ENCODE measurements around the gene DUSP22. TPM values are rescaled to one million over a fixed set of nuclear protein-coding genes. Genes with fewer than 3 reads are reported as not detected.
"Not testable (repeated sequence)": the region's sequence is repeated elsewhere in the genome, so short reads cannot be mapped to it uniquely, and the experiment has no call there.

The DUSP22 gene
- total RNA-seq, 2 donors from 2014 or later: 13.8 to 34.8 TPM

DNA sequence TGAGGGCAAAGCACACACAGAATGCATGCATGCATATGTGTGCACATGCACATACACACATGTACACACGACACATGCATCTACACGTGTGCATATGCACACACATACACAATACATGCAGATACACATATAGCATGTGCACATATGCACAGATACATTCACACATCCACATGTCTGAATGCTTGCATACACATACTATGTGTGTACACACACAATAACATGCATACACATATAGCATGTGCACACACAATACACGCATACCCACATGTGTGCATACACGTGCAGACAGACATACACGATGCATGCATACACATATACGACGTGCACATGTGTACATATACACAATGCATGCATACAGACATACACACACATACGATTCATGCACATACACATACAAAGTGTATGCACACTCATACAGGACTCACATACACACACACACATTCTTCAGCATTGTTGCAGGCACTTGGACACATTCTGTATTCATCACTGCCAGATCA is 75.1 kb downstream of the DUSP22 start:
- Histone ChIP-seq H3K4me1 (no peaks in the 10 kb centered on the region), H3K36me3 (replicated peaks in 1 of 2; ENCODE audit: insufficient read depth in 1 of 2, low read depth in 2 of 2) (no peaks in the 10 kb centered on the region), H3K27me3 (peaks cover 0 to 6% of the 10 kb centered on the region in 2 donors), H3K9me3 (peaks cover 0 to 7% (median 0%) of the 10 kb centered on the region in 3 donors), H3K4me3 (no peak overlapping the region), H3K27ac (no peak overlapping the region)
- intact Hi-C loops (cut with DNase I): no loop called here
- no peak for DNase-seq
- 60 to 68% methylated on average over 8 of the region's 8 CpGs for WGBS, 2 donors
- ATAC-seq: no peak
- TF ChIP-seq, protein P1, sequence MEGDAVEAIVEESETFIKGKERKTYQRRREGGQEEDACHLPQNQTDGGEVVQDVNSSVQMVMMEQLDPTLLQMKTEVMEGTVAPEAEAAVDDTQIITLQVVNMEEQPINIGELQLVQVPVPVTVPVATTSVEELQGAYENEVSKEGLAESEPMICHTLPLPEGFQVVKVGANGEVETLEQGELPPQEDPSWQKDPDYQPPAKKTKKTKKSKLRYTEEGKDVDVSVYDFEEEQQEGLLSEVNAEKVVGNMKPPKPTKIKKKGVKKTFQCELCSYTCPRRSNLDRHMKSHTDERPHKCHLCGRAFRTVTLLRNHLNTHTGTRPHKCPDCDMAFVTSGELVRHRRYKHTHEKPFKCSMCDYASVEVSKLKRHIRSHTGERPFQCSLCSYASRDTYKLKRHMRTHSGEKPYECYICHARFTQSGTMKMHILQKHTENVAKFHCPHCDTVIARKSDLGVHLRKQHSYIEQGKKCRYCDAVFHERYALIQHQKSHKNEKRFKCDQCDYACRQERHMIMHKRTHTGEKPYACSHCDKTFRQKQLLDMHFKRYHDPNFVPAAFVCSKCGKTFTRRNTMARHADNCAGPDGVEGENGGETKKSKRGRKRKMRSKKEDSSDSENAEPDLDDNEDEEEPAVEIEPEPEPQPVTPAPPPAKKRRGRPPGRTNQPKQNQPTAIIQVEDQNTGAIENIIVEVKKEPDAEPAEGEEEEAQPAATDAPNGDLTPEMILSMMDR (IDR thresholded peaks at IDR 0.05): no peak
- TF ChIP-seq POLR2A (IDR thresholded peaks at IDR 0.05): no peak

DNA sequence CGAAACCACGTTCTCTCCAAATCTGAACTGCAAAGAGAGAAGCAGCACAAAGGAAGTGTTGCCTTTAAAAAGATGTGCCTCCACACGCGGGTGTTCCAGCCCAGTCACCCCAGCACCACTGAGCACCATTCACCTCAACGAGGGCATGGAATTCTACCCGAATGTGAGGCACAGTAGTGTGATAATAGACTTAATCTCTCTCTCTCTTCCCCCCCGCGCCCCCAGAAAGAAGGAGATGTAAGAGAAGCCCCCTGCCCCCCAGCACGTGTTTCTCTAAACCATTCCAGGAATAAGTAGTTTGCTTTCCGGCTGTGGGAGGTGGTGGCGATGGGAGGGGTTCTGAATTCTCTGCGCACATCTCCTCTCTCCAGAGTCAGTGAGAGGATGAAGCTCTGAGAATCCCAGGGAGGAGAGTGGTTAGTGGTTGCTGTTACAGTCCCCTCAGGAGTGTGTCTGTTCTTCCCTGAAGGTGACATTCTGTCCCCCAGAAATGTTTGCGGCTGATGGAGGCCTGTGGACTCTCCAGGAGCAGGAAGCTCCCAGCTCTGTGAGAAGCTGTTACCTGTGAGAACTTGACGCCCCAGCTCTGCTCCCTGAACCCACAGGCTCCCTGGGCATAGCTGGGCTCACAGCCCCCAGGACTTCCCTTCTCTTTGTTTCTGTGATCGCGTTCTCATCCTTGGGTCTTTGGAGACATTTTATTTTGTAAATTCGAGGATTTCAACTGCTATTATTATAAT is 75.8 kb downstream of the DUSP22 start:
- no peak for DNase-seq
- no peaks in the 10 kb centered on the region for H3K36me3 ChIP-seq (replicated peaks in 1 of 2; ENCODE audit: insufficient read depth in 1 of 2, low read depth in 2 of 2)
- TF ChIP-seq, protein P1 (IDR thresholded peaks at IDR 0.05): no peak
- no peak for TF ChIP-seq POLR2A (IDR thresholded peaks at IDR 0.05)
- H3K4me1 ChIP-seq: no peaks in the 10 kb centered on the region
- ATAC-seq: no peak
- H3K27me3 ChIP-seq: peaks cover 0 to 6% of the 10 kb centered on the region in 2 donors
- H3K27ac ChIP-seq: no peak overlapping the region
- intact Hi-C loops (cut with DNase I): no loop called here
- peaks cover 0 to 7% (median 0%) of the 10 kb centered on the region in 3 donors for H3K9me3 ChIP-seq
- WGBS, 2 donors: 57 to 58% methylated on average over 17 of the region's 17 CpGs
- no peak overlapping the region for H3K4me3 ChIP-seq

DNA sequence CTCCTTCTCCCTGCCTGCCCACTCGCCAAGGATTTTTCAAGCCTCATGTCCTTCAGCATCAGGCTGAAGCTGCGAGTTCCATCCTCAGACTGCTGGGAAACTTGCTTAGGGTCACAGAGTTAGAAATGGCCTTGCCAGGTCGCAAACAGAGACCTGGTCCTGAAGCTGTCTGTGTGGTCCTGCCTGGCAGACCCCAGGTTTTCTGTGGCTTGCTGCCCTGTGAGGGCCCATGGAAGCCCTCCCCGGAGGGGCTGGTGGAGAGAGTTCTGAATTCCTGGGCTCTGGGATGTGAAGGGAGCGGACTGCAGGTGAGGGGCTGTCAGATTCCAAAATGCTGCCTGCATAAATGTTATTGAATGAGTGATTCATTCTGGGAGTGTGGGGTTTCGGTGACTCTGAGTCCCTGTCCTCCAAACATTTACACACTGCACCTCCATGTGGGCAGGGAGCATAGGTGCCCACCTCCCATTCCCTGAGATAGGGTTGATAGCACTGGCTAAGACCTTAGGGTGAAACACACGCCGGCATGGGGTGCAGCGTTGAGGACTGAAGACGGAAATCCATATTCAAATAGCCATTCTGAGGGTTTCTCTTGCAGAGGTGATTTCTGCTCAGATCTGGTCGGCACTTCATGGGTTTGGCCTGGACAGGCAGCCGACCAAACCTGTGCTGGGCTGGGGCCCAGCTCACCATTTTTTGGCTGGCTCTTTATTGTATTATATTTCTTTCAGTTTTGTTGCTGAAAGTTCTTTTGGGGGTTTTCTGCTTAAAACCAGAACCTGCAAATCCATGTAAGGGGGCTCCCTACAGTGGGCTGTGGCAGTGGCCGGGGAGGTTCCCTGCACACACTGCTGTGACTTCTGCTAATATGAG is 77.5 kb downstream of the DUSP22 start:
- intact Hi-C loops (cut with DNase I): no loop called here
- ATAC-seq: no peak
- DNase-seq: no peak
- Histone ChIP-seq H3K36me3 (replicated peaks in 1 of 2; ENCODE audit: insufficient read depth in 1 of 2, low read depth in 2 of 2) (no peaks in the 10 kb centered on the region), H3K27ac (no peak overlapping the region), H3K9me3 (no peaks in the 10 kb centered on the region), H3K4me1 (no peaks in the 10 kb centered on the region), H3K27me3 (peaks cover 0 to 16% of the 10 kb centered on the region in 2 donors), H3K4me3 (no peak overlapping the region)
- TF ChIP-seq POLR2A (IDR thresholded peaks at IDR 0.05): no peak
- TF ChIP-seq, protein P1 (IDR thresholded peaks at IDR 0.05): no peak
- whole genome bisulfite sequencing, 2 donors: 63 to 67% methylated on average over 13 of the region's 13 CpGs

DNA sequence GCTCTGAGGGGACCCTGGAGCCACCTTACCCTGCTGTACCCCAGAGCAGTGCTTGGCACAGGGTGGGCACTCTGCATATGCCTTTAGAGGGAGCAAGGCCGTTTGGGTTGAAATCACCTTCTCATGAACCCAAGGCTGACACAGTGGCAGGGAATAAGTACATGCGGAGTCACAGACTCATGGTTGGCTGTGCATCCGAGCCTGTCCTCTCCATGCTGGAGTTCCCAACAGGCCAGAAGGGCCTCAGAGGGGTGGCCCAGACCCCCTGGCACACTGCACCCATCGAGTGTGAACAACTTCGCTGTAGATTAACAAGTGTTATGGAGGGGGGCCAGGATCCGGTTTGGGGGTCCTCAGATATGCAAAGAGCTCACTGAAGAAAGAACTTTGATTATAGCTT is 78.3 kb downstream of the DUSP22 start:
- TF ChIP-seq, protein P1 (IDR thresholded peaks at IDR 0.05): no peak
- no peak for TF ChIP-seq POLR2A (IDR thresholded peaks at IDR 0.05)
- DNase-seq: no peak

DNA sequence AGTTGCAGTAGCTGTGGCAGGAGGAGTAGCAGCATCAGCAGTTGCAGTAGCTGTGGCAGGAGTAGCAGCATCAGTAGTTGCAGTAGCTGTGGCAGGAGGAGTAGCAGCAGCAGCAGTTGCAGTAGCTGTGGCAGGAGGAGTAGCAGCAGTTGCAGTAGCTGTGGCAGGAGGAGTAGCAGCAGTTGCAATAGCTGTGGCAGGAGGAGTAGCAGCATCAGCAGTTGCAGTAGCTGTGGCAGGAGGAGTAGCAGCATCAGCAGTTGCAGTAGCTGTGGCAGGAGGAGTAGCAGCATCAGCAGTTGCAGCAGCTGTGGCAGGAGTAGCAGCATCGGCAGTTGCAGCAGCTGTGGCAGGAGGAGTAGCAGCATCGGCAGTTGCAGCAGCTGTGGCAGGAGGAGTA is 79.6 kb downstream of the DUSP22 start:
- H3K27ac ChIP-seq; ATAC-seq; H3K36me3 ChIP-seq (replicated peaks in 1 of 2; ENCODE audit: insufficient read depth in 1 of 2, low read depth in 2 of 2); DNase-seq; H3K4me1 ChIP-seq; H3K4me3 ChIP-seq; intact Hi-C loops (cut with DNase I); H3K9me3 ChIP-seq: not testable (repeated sequence)
- WGBS, 2 donors: 69 to 76% methylated on average over 2 of the region's 2 CpGs
- peaks cover 0 to 16% of the 10 kb centered on the region in 2 donors for H3K27me3 ChIP-seq

More for the DNA sequence above, 78.3 kb downstream of the DUSP22 start:
- peaks cover 0 to 16% of the 10 kb centered on the region in 2 donors for H3K27me3 ChIP-seq
- no peak overlapping the region for H3K27ac ChIP-seq
- no peak for ATAC-seq
- H3K4me1 ChIP-seq: no peaks in the 10 kb centered on the region
- intact Hi-C loops (cut with DNase I): no loop called here
- H3K4me3 ChIP-seq: no peak overlapping the region
- WGBS, 2 donors: 51 to 59% methylated on average over 6 of the region's 6 CpGs
- H3K9me3 ChIP-seq: no peaks in the 10 kb centered on the region
- no peaks in the 10 kb centered on the region for H3K36me3 ChIP-seq (replicated peaks in 1 of 2; ENCODE audit: insufficient read depth in 1 of 2, low read depth in 2 of 2)
